NB4 (cell line): ENCODE measurements around the gene ENTPD5.

ENCODE experiments used
- DNase-seq: peaks from one replicate; pipeline ENCODE4 v3.0.0; 2010; ENCODE audit warnings: low read depth
- H3K4me3 ChIP-seq: one replicate; pipeline ENCODE4 v1.5.1; 2011; ENCODE audit warnings: mild to moderate bottlenecking, low read depth, low read length, moderate library complexity
- MAX ChIP-seq: IDR thresholded peaks from 2 replicates; pipeline ENCODE4 v1.6.1; 2011; ENCODE audit warnings: low read depth, low read length
- MYC ChIP-seq: IDR thresholded peaks from 2 replicates; pipeline ENCODE4 v1.6.1; 2011; ENCODE audit warnings: low read depth, low read length
- POLR2A ChIP-seq: IDR thresholded peaks from 2 replicates; pipeline ENCODE4 v1.6.1; 2011; ENCODE audit warnings: mild to moderate bottlenecking; ENCODE audit not compliant: insufficient read length; ENCODE audit errors: extremely low read depth
- TF ChIP-seq, protein P1 (sequence below): IDR thresholded peaks from one replicate; pipeline ENCODE4 v1.5.1; 2012; ENCODE audit warnings: low read depth, low read length

The ENTPD5 gene

DNA sequence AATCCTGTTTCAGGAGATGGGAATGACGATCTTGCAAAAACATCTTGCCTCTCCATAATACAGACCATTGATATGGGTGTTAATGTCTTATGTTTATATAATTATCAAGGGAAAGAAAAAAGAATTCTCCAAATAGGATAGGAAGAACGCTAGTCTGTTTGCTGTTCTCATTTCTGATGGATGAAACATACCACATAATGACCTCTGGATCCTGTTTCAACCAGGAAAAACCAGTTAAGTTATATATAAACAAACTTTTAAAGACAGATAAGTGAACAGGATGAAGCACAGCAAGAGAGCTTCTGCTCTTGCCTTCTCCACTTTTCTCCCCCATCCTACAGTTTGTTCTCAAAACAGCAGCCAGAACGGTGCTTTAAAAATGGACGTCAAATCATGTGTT is 41.2 kb downstream of the ENTPD5 start:
- DNase-seq, result no peak
- no peak overlapping the region for H3K4me3 ChIP-seq
- TF ChIP-seq MYC (no peak), POLR2A (no peak), MAX (no peak)
- TF ChIP-seq, protein P1, sequence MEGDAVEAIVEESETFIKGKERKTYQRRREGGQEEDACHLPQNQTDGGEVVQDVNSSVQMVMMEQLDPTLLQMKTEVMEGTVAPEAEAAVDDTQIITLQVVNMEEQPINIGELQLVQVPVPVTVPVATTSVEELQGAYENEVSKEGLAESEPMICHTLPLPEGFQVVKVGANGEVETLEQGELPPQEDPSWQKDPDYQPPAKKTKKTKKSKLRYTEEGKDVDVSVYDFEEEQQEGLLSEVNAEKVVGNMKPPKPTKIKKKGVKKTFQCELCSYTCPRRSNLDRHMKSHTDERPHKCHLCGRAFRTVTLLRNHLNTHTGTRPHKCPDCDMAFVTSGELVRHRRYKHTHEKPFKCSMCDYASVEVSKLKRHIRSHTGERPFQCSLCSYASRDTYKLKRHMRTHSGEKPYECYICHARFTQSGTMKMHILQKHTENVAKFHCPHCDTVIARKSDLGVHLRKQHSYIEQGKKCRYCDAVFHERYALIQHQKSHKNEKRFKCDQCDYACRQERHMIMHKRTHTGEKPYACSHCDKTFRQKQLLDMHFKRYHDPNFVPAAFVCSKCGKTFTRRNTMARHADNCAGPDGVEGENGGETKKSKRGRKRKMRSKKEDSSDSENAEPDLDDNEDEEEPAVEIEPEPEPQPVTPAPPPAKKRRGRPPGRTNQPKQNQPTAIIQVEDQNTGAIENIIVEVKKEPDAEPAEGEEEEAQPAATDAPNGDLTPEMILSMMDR, result no peak

GRCh38 chr14:73976125-73976524 is 43.0 kb downstream of the ENTPD5 start:
- H3K4me3 ChIP-seq, result no peak overlapping the region
- DNase-seq, result no peak
- no peak for TF ChIP-seq MAX
- TF ChIP-seq POLR2A, result no peak
- no peak for TF ChIP-seq MYC
- TF ChIP-seq, protein P1, result no peak

DNA sequence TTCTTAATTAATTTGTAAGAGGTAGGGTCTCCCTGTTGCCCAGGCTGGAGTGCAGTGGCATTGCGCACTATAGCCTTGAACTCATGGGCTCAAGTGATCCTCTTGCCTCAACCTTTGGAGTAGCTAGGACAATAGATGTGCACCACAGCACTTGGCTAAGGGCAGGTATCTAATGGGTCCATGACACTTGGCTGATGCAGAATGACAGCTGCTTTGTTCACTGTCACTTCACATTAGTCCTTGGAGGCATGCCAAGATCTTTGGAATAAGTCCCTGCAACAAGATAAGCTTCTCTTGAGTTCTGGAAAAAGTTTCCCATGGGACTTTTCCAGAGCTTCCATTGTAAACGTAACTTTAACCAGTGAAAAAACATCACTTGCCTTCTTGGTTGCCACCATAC is 45.6 kb downstream of the ENTPD5 start:
- DNase-seq, result no peak
- H3K4me3 ChIP-seq, result no peak overlapping the region
- TF ChIP-seq, protein P1, result no peak

- DNase-seq, result no peak
- no peak overlapping the region for H3K4me3 ChIP-seq
- TF ChIP-seq MYC (no peak), MAX (no peak), POLR2A (no peak)
- TF ChIP-seq, protein P1, result no peak
Observed at GRCh38 chr14:73968885-73969284, 50.2 kb downstream of the ENTPD5 start.

DNA sequence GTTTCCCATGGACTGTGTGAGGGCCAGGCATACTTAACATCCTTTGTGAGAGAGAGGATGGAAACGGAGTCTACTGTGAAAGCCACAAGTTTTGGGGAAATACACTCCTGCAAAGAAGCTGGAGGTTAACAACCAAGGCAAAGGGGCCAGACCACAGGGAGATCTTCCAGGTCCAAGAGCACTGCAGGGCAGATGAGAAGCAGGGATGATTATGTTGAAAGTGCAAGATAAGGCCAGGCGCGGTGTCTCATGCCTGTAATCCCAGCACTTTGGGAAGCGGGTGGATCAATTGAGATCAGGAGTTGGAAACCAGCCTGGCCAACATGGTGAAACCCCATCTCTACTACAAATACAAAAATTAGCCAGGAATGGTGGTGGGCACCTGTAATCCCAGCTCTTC is 53.9 kb downstream of the ENTPD5 start:
- no peak for TF ChIP-seq MYC
- TF ChIP-seq MAX, result no peak
- TF ChIP-seq POLR2A, result no peak
- TF ChIP-seq, protein P1, result no peak
- DNase-seq, result no peak

GRCh38 chr14:73961192-73961591 is 57.9 kb downstream of the ENTPD5 start:
- no peak overlapping the region for H3K4me3 ChIP-seq
- TF ChIP-seq MYC (no peak), POLR2A (no peak), MAX (no peak)
- TF ChIP-seq, protein P1, result no peak
- no peak for DNase-seq

More for the DNA sequence above, 53.9 kb downstream of the ENTPD5 start:
- H3K4me3 ChIP-seq, result no peak overlapping the region
